ENCODE data around the gene CDYL2.

GRCh38 chr16:80559369-80559768 is 245.0 kb downstream of the CDYL2 start:
- TF ChIP-seq, protein P1, sequence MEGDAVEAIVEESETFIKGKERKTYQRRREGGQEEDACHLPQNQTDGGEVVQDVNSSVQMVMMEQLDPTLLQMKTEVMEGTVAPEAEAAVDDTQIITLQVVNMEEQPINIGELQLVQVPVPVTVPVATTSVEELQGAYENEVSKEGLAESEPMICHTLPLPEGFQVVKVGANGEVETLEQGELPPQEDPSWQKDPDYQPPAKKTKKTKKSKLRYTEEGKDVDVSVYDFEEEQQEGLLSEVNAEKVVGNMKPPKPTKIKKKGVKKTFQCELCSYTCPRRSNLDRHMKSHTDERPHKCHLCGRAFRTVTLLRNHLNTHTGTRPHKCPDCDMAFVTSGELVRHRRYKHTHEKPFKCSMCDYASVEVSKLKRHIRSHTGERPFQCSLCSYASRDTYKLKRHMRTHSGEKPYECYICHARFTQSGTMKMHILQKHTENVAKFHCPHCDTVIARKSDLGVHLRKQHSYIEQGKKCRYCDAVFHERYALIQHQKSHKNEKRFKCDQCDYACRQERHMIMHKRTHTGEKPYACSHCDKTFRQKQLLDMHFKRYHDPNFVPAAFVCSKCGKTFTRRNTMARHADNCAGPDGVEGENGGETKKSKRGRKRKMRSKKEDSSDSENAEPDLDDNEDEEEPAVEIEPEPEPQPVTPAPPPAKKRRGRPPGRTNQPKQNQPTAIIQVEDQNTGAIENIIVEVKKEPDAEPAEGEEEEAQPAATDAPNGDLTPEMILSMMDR (IDR thresholded peaks at IDR 0.05): no peak
- TF ChIP-seq POLR2A (IDR thresholded peaks at IDR 0.05; ENCODE audit: low read depth) (no peak), EP300 (IDR thresholded peaks at IDR 0.05) (no peak), POLR2AphosphoS5 (IDR thresholded peaks at IDR 0.05) (no peak)
